Tibial nerve (tissue), 4 donors: ENCODE results near the gene FXYD1.

Source experiments
- CTCF ChIP-seq, 5 experiments: fragments of 200-600 bp in 3 of 5; fragments of 450-650 bp in 2 of 5; sonication (generic) in 3 of 5; IDR thresholded peaks; one replicate each; pipeline ENCODE4 v1.5.1; 2016 to 2019; ENCODE audit warnings: antibody characterized with exemption in 5 of 5, mild to moderate bottlenecking in 3 of 5, moderate library complexity in 2 of 5
- EP300 ChIP-seq, 2 donors: sonication (generic); formaldehyde crosslinking; IDR thresholded peaks; one replicate each; pipeline ENCODE4 v1.6.1; 2017; ENCODE audit warnings: antibody characterized with exemption in 2 of 2, mild to moderate bottlenecking in 1 of 2
- POLR2A ChIP-seq, 2 donors: fragments of 450-650 bp; IDR thresholded peaks; one replicate each; pipeline ENCODE4 v1.6.1; 2017; ENCODE audit warnings: antibody characterized with exemption in 2 of 2, mild to moderate bottlenecking in 2 of 2, moderate library complexity in 2 of 2

GRCh38 chr19:35138305-35138892, at the start of gene FXYD1:
- TF ChIP-seq CTCF (IDR thresholded peaks at IDR 0.05) (no peak), POLR2A (IDR thresholded peaks at IDR 0.05) (no peak), EP300 (IDR thresholded peaks at IDR 0.05) (no peak)
